Measurements from ENCODE around the gene ANKRD16.
"Not testable (repeated sequence)": the region's sequence is repeated elsewhere in the genome, so short reads cannot be mapped to it uniquely, and the experiment has no call there.

Gene ANKRD16

DNA sequence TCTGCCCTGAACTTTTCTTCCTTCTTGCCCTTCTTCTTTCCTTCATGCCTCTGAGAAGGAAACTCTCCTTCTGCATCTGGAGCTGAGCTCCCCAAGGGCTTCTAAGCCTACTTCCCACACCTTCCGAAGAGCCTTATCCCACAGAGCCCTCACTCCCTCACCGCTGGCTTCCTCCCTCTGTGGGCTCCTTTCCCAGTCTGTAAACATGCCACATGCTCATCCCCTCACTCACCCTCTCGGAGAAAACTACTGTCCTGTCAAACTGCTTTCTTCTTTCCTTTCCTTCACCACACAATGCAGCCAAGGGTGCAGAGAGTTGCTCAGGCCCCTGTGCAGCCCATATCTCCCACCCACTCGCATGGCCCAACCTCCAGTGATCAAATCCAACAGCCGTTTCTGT lies 18.1 kb downstream of the ANKRD16 start:
- DNase-seq: no peak

DNA sequence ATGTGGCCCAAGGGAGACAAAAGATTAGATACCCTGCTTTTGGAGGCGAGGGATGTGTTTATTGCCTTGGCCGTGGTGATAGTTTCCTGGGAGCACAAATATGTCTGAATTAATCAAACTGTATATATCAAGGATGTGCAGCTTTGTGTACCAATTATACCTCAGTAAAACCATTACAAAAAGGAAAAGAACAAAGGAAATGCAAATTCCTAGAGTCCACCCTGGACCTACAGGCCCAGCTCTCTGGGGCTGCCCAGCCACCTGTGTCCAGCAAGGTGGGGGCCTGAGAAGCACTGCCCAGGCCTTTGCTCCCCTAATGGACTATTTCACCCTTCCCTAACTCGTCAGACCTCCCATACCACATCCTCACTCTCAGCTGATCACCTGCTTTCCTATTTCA lies 20.5 kb downstream of the ANKRD16 start:
- DNase-seq: no peak

DNA sequence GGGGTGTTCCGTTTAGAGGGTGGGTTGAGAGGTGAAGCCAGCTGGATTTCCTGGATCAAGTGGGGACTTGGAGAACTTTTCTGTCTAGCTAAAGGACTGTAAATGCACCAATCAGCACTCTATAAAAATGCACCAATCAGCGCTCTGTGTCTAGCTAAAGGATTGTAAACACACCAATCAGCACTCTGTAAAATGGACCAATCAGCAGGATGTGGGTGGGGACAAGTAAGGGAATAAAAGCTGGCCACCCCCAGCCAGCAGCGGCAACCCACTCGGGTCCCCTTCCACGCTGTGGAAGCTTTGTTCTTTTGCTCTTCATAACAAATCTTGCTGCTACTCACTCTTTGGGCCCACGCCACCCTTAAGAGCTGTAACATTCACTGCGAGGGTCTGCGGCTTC lies 21.3 kb downstream of the ANKRD16 start:
- not testable (repeated sequence) for DNase-seq

DNA sequence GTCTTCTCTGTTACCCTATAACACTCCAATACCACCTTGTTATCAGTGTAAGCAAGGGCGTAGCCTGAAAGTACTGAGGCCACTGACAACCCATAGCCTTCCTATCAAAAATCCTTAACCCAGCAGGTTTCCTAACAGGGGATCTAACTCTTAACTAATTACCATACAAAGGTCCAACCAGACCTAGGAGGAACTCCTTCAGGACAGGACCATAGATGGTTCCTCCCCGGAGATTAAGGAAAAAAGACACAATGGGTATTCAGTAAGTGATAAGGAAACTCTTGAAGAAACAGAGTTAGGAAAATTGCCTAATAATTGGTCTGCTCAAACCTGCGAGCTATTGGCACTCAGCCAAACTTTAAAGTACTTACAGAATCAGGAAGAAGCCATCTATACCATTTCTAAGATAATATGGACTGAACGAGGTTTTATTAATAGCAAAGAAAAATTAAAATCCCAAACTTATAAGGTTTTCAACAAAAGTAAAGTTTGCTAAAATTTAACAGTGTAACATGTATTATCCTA lies 22.5 kb downstream of the ANKRD16 start:
- DNase-seq: not testable (repeated sequence)

DNA sequence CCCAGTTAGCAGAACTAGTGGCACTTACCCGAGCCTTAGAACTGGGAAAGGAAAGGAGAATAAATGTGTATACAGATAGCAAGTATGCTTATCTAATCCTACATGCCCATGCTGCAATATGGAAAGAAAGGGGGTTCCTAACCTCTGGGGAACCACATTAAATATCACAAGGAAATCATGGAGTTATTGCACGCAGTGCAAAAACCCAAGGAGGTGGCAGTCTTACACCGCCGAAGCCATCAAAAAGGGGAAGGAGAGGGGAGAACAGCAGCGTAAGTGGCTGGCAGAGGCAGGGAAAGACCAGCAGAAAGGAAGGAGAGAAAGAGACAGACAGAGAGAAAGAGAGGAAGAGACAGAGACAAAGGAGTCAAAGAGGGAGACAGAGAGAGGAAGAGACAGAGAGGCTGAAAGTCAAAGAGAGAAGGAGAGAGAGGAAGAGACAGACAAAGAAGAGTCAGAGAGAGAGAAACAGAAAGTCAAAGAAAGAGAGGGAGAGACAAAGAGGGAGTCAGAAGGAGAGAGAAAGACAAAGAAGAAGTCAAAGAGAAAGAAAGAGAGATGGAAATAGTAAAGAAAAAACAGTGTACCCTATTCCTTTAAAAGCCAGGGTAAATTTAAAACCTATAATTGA lies 23.1 kb downstream of the ANKRD16 start:
- not testable (repeated sequence) for DNase-seq

DNA sequence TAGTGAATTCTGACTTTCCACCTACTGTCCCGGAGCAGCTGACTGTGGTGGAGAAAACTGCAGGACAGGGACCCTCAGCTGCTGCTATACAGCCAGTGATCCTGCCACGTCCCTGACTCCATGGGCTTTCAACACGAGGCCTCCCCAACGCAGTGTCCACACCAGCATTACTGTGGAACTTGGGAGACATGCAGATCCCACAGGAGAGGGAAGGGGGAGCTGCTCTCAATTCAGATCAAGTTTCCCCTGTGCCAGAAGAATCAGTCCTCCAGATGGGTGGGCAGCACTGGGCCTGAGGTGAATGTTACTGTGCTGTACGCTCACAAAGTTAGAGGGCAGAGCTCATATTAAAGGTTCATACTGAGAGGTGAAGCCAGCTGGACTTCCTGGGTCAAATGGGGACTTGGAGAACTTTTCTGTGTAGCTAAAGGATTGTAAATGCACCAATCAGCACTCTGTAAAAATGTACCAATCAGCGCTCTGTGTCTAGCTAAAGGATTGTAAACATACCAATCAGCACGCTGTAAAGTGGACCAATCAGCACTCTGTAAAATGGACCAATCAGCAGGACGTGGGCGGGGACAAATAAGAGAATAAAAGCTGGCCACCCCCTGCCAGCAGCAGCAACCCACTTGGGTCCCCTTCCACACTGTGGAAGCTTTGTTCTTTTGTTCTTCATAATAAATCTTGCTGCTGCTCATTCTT lies 26.6 kb downstream of the ANKRD16 start:
- not testable (repeated sequence) for DNase-seq

DNA sequence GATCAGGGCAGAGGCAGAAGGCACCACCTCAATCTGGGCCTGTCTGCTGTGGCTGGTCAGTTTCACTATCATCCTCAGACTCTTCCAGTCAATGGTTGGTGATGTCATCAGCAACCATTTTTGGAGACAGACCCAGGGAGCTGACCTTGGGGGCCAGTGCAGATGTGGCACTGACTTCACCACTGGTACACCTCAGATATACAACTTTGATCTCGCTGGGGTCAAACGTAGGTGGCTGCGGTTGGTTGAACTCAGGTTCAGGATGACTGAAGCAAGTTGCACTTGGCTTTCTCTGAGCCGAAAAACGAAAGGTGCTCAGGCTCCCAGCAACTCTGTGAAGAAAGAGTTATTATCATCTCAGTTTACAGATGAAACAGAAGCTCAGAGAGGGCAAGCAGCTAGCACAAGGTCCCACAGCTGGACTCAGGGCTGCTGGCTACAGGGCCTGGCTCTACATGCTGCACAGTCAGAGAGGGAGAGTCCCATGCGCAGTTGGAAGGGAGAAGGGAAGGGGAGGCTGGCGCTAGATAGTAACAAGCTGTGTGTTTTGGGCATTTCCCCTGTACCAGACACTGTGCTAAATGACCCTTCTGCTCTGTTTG lies 27.2 kb downstream of the ANKRD16 start:
- no peak for DNase-seq

DNA sequence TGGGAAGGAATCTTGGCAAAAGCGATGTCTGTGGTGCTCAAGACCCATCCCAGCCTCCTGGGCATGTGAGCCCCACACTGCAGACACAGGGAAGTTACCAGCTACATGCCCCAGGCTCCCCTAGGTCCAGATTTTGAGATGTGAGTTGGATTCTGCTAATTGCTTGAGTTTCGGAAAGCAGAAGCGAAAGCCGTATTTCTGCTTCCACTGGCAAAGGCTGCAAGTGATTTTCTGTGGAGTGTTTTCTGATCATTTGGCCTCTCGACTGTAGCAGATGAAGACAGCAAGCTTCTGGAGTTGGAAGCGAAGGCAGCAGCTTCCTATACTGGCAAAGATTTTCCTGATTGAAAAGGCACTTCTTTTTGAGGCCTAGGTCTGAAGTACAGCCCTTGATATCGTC lies 29.6 kb downstream of the ANKRD16 start:
- DNase-seq: no peak

DNA sequence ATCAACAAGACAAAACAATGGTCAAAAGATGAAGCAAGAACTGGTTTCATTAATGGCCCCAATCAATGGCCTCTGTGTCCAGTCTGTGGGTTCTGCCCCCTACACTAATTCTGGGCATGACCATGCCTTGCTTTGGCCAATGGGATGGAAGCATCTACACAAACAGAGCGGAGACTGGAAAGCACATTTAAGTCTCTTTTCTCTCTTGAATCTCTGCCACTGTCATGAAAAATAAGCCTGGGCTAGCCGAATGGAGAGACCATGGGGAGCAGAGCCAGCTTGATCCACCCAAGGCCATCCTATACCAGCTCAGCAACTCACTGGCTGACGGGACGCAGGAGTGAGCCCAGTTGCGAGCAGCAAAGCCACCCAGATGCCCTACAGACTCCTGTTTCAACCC lies 30.9 kb downstream of the ANKRD16 start:
- DNase-seq: no peak

DNA sequence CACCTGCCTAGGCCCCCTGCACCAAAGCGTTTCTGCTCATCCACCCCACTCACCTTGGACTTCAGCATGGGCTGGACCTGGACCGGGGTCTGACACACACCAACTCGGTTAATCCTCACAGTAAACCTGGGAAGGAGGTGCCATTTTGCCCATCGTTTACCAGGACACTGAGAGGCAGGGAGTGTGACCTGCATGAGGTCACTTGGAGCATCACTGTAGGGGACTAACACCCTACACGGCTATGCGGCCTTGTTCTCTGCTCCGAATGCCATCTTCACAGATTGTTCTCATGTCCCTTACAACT lies 33.0 kb downstream of the ANKRD16 start:
- DNase-seq: no peak

DNA sequence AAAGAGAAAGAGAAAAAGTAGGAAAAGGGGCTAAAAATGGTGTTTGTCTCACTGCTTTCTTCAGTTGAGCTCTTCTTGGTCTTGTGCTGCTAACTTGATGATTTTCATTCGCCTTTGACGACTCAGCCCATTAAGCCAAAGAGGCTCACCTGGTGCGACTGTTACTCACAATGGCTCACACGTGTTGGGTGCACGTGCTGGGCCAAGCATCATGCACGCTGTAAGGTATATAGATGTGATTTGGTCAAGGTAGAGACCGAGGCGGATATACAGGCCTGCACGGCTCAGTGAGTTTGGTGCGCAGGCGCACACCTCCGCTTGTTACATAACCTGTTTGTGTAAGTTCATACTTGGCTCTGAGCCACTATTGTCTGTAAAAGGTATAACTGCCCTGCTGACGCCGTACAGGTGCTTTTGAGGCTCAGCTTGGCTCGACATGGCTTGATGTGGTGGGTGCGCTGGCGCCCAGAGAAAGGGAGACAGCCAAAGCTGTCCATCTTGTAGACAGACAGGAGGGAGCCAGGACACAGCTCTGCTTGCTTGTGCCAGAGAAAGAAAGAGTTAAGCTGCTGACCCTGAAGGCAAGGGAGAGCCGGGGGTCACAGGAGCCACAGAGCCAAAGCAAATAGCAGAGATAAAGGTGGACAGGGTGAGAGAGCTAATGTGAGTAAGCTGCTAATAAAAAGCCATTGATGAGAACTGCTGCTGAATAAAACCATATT lies 33.6 kb downstream of the ANKRD16 start:
- no peak for DNase-seq

DNA sequence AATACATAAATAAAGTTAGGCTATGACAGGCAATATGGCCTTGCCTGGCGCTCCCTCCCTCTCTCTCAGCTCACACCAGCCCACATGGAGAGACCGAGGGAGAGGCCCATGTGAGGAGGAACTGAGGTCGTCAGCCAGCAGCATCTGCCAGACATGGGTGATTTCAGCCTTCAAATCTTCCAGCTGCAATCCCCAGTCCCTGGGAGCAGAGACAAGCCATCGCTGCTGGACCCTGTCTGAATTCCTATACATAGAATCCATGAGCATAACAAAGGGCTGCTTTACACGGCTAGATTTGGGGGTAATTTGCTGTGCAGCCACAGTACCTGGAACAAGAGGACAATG lies 35.6 kb downstream of the ANKRD16 start:
- DNase-seq: no peak

DNA sequence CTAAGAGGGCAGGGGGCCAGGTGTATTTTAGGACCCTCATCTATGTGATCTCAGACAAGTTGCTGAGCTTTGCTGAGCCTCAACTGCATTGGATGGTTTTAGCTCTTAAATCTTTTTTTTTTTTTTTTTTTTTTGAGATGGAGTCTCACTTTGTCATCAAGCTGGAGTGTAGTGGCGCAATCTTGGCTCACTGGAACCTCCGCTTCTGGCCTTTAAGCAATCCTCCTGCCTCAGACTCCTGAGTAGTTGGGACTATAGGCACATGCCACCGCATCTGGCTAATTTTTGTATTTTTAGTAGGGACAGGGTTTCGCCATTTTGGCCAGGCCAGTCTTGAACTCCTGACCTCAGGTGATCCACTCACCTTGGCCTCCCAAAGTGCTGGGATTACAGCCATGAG lies 43.0 kb downstream of the ANKRD16 start:
- not testable (repeated sequence) for DNase-seq

DNA sequence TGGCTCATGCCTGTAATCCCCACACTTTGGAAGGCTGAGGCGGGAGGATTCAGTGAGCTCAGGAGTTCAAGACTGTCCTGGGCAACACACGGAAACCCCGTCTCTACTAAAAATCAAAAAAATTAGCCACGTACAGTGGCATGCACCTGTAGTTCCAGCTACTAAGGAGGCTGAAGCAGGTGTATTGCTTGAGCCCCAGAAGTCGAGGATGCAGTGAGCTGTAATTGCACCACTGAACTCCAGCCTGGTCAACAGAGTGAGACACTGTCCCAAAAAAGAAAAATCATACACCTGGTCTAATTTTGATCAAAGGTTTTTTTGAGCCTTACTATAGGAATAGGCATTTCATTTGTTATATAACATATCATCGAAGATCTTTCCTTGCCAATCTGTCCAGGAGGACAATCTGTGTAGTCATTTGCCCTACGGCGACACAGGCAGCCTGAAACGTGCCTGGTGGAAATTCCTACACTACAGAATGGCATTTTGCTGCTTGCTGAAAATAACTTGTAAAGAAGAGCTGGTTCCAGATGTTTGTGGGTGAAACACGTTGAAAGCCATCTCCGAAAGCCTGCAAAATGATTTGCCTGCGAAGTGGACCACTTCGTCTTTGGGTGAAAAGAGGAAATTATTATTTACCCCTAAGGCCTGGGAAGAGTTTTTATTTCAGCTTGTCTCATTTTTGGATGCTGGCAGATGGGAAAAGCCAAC lies 45.2 kb downstream of the ANKRD16 start:
- no peak for DNase-seq

DNA sequence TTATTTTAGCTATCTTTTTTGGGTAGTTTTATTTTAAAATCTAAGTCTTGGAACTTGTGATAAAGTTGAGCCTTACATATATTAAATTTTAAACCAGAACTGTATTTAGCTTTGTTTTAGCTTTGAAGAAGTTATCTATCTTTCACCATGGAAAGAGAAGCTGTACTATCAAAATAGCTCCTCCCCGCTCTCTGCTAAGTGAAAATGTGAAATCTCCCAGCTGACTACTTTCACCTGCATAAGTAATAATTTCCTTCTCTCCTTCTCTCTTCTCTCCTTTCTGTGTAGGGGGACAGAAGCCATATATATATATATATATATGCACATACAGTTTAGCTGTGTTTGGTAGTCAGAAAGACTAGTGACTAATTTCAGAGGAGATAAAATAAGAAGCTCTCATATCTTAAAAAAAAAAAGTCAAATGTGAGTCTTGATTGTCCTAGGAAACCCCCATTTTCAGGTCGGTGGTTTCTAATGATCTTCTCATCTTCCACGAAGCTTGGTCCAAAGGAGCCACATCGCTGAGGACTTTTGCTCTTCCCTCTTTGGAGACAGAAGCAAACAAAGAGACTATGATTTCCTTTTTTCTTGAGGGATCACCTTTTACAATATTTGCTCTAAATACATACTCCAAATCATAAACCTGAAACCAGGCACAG lies 45.9 kb downstream of the ANKRD16 start:
- no peak for DNase-seq

DNA sequence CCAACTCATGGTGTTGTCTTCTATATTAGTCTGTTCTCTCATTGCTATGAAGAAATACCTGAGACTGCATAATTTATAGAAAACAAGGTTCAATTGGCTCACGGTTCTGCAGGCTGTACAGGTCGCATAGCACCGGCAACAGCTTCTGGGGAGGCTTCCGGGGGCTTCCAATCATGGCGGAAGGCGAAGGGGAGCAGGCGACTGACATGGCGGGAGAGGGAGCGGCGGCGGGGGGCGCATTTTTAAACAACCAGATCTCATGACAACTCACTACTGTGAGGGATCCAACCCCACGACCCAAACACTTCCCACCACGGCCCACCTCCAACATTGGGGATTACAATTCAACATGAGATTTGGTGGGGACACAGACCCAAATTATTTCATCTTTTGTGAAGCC lies 47.7 kb downstream of the ANKRD16 start:
- no peak for DNase-seq

DNA sequence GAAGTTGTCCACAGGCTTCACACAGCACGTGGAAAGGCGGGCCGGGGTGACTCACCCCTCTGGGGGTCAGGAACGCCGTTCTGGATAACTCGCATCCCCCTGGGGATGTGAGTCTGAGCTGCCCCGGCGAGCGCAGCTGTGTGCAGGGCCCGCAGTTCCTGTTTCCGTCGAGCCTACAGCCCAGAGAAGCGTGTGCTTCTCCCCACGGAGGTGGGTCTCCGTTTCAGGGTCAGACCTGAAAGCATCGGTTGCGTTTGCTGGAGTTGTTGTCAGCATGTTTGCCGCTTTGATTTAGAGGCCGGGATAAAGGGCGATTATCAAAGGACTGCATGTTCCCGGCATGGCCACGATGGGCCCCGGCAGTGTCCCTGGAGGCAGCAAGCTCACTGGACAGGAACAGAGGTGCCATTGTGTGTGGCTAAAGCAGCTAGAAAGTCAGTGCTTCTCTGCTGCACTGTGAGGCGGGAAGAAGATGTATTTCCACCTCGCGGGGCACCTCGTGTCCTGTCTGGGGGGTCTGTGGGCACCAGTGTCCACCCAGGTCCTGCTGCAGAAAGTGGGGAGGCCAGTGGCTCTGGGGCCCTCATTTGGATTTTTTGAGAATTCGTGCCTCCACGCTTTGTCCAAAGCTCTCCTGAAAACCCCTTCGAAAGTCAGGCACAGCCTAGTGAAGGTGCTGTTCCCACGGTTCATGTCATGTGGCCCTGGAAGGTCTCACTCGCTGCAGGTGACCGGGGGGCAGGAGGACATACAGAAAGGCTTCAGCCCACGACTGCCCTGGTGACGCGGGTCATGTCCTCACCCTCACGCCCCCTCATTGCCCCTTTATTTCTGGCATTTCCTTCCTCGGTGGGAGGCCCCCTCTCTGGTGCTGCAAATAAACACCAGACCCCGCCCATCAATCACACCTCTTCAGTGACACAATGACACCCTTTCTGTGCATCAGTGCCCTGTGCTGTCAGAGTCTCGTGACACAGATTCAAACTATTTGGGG lies 49.1 kb downstream of the ANKRD16 start:
- DNase-seq: no peak

DNA sequence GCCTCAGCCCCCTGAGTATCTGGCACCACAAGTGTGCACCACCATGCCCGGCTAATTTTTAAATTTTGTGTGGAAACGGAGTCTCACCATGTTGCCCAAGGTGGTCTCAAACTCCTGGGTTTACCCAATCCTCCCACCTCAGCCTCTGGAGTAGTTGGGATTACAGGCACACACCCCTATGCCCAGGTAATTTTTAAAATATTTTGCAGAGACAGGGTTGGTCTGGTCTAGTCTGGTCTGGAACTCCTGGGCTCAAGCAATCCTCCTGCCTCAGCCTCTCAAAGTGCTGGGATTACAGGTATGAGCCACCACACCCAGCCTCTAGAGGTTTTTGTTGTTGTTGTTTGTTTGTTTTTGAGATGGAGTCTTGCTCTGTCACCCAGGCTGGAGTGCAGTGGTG lies 53.5 kb downstream of the ANKRD16 start:
- DNase-seq: not testable (repeated sequence)

DNA sequence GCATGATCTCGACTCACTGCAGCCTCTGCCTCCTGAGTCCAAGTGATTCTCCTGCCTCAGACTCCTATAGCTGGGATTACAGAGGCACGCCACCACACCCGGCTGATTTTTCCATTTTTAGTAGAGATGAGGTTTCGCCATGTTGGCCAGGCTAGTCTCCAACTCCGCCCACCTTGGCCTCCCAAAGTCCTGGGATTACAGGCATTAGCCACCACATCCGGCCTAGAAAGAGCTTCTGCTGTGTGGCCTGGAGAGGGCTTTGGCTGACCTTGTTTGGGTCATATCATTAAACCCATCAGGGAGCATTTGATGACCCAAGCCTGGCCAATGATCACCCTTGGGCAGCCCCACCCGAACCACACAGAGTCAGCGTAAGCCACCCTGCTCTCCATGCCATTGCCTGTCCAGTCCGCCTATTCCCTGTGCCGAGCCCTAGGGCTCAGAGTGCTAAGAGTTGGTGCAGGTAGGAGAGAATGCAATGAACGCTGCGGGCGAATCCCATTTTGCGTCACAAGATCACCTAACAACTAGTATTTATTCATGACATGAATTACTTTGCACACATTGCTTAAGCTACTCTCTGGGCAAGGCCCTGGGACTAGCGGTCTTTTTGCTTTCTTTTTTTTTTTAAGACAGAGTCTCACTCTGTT lies 54.1 kb downstream of the ANKRD16 start:
- no peak for DNase-seq

DNA sequence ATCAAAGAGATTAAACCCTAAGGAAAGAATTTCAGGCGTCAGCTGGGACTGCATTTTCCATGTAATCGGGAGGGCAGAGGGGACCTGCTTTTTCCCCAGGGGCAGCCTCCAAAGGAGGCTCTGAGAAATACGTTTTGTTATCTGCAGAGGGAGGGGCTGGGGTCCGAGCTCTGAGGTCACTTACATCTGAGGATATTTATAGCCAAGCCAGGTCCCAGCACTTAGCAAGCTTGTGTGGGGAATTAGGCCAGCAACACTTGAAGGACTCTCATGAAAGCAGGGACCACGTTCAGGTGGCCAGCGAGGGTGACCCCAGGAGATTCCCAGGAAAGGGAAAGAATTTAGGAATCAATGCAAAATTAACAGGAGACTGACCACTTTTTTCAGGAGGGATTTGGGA lies 55.9 kb downstream of the ANKRD16 start:
- DNase-seq: no peak

DNA sequence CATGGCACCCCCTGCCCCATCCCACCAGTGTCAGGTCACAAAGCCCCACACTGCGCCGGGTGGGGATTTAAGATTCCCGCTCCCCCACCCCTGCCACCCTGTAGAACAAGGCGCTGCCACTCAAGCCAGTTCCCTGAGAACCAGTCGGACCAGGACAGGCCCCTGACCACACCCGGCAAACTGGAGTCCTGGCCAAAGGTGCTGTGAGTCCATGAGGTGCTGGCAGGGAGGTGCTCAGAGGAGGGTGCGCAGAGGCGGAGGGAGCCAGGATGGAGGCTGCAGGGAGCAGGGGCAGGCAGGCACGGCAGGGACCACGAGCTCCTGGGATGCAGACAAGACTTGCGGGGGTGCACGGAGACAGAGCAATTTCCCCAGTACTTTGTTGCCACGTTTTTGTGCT lies 56.7 kb downstream of the ANKRD16 start:
- no peak for DNase-seq
